WTC11 (cell line): ENCODE data around the gene EXTL1. TPM values are rescaled to one million over a fixed set of nuclear protein-coding genes. Genes with fewer than 3 reads are reported as not detected.

Source experiments
- ATAC-seq: fragments of 200-7000 bp; cut with Tn5 transposase; 2 replicates; pipeline ENCODE4 v1.10.0; 2021; ENCODE audit warnings: mild to moderate bottlenecking, moderate library complexity
- CTCF ChIA-PET: fragments of 300-600 bp; sonication (Branson Sonifier 250); formaldehyde crosslinking; loops from one replicate; lab custom pipeline; 2021; ENCODE audit warnings: antibody characterized with exemption; lab: Charles Lee
- POLR2A ChIA-PET: fragments of 350-600 bp; sonication (Branson Sonifier 250); formaldehyde crosslinking; loops from one replicate; lab custom pipeline; 2021; ENCODE audit warnings: antibody characterized with exemption; lab: Charles Lee
- DNase-seq: peaks from one replicate; pipeline ENCODE4 v3.0.0; 2021; ENCODE audit warnings: low spot score
- H3K27ac Mint-ChIP-seq: 2 replicates; pipeline ENCODE4 v1.8.0; 2021; ENCODE audit warnings: mixed read lengths
- H3K27me3 Mint-ChIP-seq: 2 replicates; pipeline ENCODE4 v1.8.0; 2021; ENCODE audit warnings: low read depth, mild to moderate bottlenecking, moderate library complexity, mixed read lengths
- H3K36me3 Mint-ChIP-seq: 2 replicates; pipeline ENCODE4 v1.8.0; 2021; ENCODE audit warnings: mixed read lengths
- H3K4me1 Mint-ChIP-seq: 2 replicates; pipeline ENCODE4 v1.8.0; 2022; ENCODE audit warnings: mixed read lengths
- H3K4me3 Mint-ChIP-seq: 2 replicates; pipeline ENCODE4 v1.8.0; 2021; ENCODE audit warnings: mild to moderate bottlenecking, moderate library complexity, mixed read lengths
- H3K9me3 Mint-ChIP-seq: 2 replicates; pipeline ENCODE4 v1.8.0; 2021; ENCODE audit warnings: mixed read lengths
- AR ChIP-seq: fragments of 250-450 bp; sonication (Bioruptor Pico); IDR thresholded peaks from 2 replicates; pipeline ENCODE4 v1.9.0; 2021; ENCODE audit warnings: mild to moderate bottlenecking
- ATF1 ChIP-seq: sonication (generic); formaldehyde crosslinking; IDR thresholded peaks from 2 replicates; pipeline ENCODE4 v1.8.1; 2023; ENCODE audit warnings: mild to moderate bottlenecking, moderate library complexity, missing genetic modification reagents
- CBFB ChIP-seq: sonication (generic); formaldehyde crosslinking; IDR thresholded peaks from 2 replicates; pipeline ENCODE4 v1.8.1; 2022; ENCODE audit warnings: mild to moderate bottlenecking, low read depth, missing genetic modification reagents
- E2F4 ChIP-seq: sonication (generic); formaldehyde crosslinking; IDR thresholded peaks from 2 replicates; pipeline ENCODE4 v1.8.1; 2022; ENCODE audit warnings: low read depth, mild to moderate bottlenecking, moderate library complexity, missing genetic modification reagents, borderline replicate concordance
- E2F5 ChIP-seq: sonication (generic); formaldehyde crosslinking; IDR thresholded peaks from 2 replicates; pipeline ENCODE4 v1.8.1; 2022; ENCODE audit warnings: mild to moderate bottlenecking, moderate library complexity, missing genetic modification reagents
- ELF4 ChIP-seq: sonication (generic); formaldehyde crosslinking; IDR thresholded peaks from 2 replicates; pipeline ENCODE4 v1.8.1; 2022; ENCODE audit warnings: low read depth, mild to moderate bottlenecking, moderate library complexity, missing genetic modification reagents
- FOXP1 ChIP-seq: sonication (generic); formaldehyde crosslinking; IDR thresholded peaks from 2 replicates; pipeline ENCODE4 v1.8.0; 2022; ENCODE audit warnings: missing genetic modification reagents, mild to moderate bottlenecking, moderate library complexity, borderline replicate concordance
- GRHL2 ChIP-seq: fragments of 250-450 bp; sonication (Bioruptor Pico); IDR thresholded peaks from 2 replicates; pipeline ENCODE4 v1.8.0; 2022; ENCODE audit warnings: mild to moderate bottlenecking, moderate library complexity; ENCODE audit not compliant: insufficient replicate concordance, severe bottlenecking
- HMGA2 ChIP-seq: fragments of 250-450 bp; sonication (Bioruptor Pico); IDR thresholded peaks from 2 replicates; pipeline ENCODE4 v1.4.0; 2021; ENCODE audit warnings: mild to moderate bottlenecking, moderate library complexity
- JAZF1 ChIP-seq: fragments of 250-450 bp; sonication (Bioruptor Pico); IDR thresholded peaks from 2 replicates; pipeline ENCODE4 v1.9.0; 2021; ENCODE audit warnings: moderate library complexity, mild to moderate bottlenecking, inconsistent platforms
- NFE2L1 ChIP-seq: sonication (generic); formaldehyde crosslinking; IDR thresholded peaks from 2 replicates; pipeline ENCODE4 v1.8.1; 2023; ENCODE audit warnings: missing genetic modification reagents
- NFYB ChIP-seq: sonication (generic); formaldehyde crosslinking; conservative IDR thresholded peaks from 2 replicates; pipeline ENCODE4 v1.8.0; 2022; ENCODE audit warnings: low read depth, missing genetic modification reagents
- NR1H2 ChIP-seq: sonication (generic); formaldehyde crosslinking; IDR thresholded peaks from 2 replicates; pipeline ENCODE4 v1.9.0; 2021; ENCODE audit warnings: mild to moderate bottlenecking, moderate library complexity, missing genetic modification reagents
- TP53 ChIP-seq: sonication (generic); formaldehyde crosslinking; IDR thresholded peaks from 2 replicates; pipeline ENCODE4 v1.8.1; 2023; ENCODE audit warnings: mild to moderate bottlenecking, missing genetic modification reagents
- ZMAT4 ChIP-seq: fragments of 250-450 bp; sonication (Bioruptor Pico); IDR thresholded peaks from 2 replicates; pipeline ENCODE4 v1.9.0; 2021; ENCODE audit warnings: mild to moderate bottlenecking
- ZNF232 ChIP-seq: sonication (generic); formaldehyde crosslinking; IDR thresholded peaks from 2 replicates; pipeline ENCODE4 v1.8.0; 2022; ENCODE audit warnings: mild to moderate bottlenecking, missing genetic modification reagents
- ZNF423 ChIP-seq: fragments of 250-450 bp; sonication (Bioruptor Pico); IDR thresholded peaks from 2 replicates; pipeline ENCODE4 v2.1.2; 2022; ENCODE audit warnings: mild to moderate bottlenecking, moderate library complexity
- ZNF671 ChIP-seq: fragments of 250-450 bp; sonication (Bioruptor Pico); IDR thresholded peaks from 2 replicates; pipeline ENCODE4 v1.8.0; 2021; ENCODE audit warnings: mild to moderate bottlenecking
- total RNA-seq: library from RNA; stranded (reverse); gene quantifications from 3 replicates; pipeline ENCODE4 v1.2.3, GENCODE V29; 2021
- TF ChIP-seq, protein P1 (sequence below): sonication (generic); formaldehyde crosslinking; IDR thresholded peaks from 2 replicates; pipeline ENCODE4 v1.8.0; 2023; ENCODE audit warnings: missing genetic modification reagents, mild to moderate bottlenecking, borderline replicate concordance
- TF ChIP-seq, protein P2 (sequence below): sonication (generic); formaldehyde crosslinking; IDR thresholded peaks from 2 replicates; pipeline ENCODE4 v1.8.0; 2022; ENCODE audit warnings: mild to moderate bottlenecking, missing genetic modification reagents

EXTL1 gene
- total RNA-seq, 1 experiment from 2014 or later = 2.1 TPM

DNA sequence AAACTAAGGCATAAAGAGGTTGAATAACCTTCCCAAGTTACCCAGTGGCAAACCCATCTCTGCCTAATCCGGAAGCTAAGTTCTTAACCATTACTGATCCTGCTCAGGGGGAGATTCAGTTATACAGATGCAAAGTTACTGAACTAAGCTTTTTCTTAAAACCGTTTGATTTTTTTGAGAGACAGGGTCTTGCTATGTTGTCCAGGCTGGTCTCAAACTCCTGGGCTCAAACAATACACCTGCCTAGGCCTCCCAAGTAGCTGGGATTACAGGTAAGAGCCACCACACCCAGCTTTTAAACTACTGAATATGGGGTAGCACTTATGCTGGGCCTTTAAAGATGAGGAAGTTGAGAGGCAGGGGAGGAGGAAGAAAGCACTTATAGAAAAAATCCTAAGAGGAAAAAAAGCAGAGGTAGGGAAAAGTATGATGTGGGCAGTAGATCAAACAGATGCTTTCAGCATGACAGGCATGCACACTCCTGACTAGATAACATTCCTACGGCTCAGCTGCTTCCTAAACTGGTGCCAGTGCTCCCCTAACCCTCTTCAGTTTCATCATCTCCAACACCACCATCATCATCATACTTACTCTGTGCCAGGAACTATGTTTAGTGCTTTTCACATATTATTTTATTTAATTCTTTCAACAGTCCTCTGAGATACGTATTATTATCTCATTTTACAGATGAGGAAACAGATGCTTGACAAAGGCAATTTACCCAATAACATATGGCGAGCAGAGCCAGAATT is 29.5 kb upstream of the EXTL1 start:
- CTCF ChIA-PET = no interaction called here
- POLR2A ChIA-PET = no interaction called here
- Mint-ChIP-seq H3K4me1 (peaks cover 11% of the 10 kb centered on the region), H3K4me3 (no peak overlapping the region), H3K27ac (peak overlapping the region; percentile 37; the same call in 1 of the 2 replicates), H3K9me3 (no peaks in the 10 kb centered on the region), H3K27me3 (no peaks in the 10 kb centered on the region), H3K36me3 (peaks cover 3% of the 10 kb centered on the region)
- TF ChIP-seq JAZF1 (CRISPR knock-in tag) = no peak
- TF ChIP-seq, protein P1, sequence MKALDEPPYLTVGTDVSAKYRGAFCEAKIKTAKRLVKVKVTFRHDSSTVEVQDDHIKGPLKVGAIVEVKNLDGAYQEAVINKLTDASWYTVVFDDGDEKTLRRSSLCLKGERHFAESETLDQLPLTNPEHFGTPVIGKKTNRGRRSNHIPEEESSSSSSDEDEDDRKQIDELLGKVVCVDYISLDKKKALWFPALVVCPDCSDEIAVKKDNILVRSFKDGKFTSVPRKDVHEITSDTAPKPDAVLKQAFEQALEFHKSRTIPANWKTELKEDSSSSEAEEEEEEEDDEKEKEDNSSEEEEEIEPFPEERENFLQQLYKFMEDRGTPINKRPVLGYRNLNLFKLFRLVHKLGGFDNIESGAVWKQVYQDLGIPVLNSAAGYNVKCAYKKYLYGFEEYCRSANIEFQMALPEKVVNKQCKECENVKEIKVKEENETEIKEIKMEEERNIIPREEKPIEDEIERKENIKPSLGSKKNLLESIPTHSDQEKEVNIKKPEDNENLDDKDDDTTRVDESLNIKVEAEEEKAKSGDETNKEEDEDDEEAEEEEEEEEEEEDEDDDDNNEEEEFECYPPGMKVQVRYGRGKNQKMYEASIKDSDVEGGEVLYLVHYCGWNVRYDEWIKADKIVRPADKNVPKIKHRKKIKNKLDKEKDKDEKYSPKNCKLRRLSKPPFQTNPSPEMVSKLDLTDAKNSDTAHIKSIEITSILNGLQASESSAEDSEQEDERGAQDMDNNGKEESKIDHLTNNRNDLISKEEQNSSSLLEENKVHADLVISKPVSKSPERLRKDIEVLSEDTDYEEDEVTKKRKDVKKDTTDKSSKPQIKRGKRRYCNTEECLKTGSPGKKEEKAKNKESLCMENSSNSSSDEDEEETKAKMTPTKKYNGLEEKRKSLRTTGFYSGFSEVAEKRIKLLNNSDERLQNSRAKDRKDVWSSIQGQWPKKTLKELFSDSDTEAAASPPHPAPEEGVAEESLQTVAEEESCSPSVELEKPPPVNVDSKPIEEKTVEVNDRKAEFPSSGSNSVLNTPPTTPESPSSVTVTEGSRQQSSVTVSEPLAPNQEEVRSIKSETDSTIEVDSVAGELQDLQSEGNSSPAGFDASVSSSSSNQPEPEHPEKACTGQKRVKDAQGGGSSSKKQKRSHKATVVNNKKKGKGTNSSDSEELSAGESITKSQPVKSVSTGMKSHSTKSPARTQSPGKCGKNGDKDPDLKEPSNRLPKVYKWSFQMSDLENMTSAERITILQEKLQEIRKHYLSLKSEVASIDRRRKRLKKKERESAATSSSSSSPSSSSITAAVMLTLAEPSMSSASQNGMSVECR = no peak
- TF ChIP-seq FOXP1 (CRISPR knock-in tag) = no peak
- no peak for TF ChIP-seq GRHL2 (CRISPR knock-in tag)
- no peak for TF ChIP-seq ATF1 (CRISPR knock-in tag)
- no peak for TF ChIP-seq TP53
- no peak for TF ChIP-seq HMGA2 (CRISPR knock-in tag)
- no peak for TF ChIP-seq ZNF671 (CRISPR knock-in tag)
- no peak for TF ChIP-seq CBFB (CRISPR knock-in tag)
- TF ChIP-seq ZMAT4 (CRISPR knock-in tag) = no peak
- TF ChIP-seq ZNF232 (CRISPR knock-in tag) = no peak
- TF ChIP-seq ELF4 (CRISPR knock-in tag) = no peak
- no peak for TF ChIP-seq NR1H2 (CRISPR knock-in tag)
- no peak for TF ChIP-seq E2F5
- TF ChIP-seq ZNF423 (CRISPR knock-in tag) = no peak
- TF ChIP-seq, protein P2, sequence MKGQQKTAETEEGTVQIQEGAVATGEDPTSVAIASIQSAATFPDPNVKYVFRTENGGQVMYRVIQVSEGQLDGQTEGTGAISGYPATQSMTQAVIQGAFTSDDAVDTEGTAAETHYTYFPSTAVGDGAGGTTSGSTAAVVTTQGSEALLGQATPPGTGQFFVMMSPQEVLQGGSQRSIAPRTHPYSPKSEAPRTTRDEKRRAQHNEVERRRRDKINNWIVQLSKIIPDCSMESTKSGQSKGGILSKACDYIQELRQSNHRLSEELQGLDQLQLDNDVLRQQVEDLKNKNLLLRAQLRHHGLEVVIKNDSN (CRISPR knock-in tag) = no peak
- TF ChIP-seq AR (CRISPR knock-in tag) = no peak
- TF ChIP-seq NFE2L1 (CRISPR knock-in tag) = no peak
- TF ChIP-seq NFYB (CRISPR knock-in tag) = no peak
- no peak for TF ChIP-seq E2F4 (CRISPR knock-in tag)
- ATAC-seq (no peak), DNase-seq (no peak)
